Fibroblast of skin of right biceps (primary cell): ENCODE measurements around the gene RCOR1.

Experiments
- DNase-seq: peaks from one replicate; pipeline ENCODE4 v3.0.0-alpha.2; 2013

The RCOR1 gene

DNA sequence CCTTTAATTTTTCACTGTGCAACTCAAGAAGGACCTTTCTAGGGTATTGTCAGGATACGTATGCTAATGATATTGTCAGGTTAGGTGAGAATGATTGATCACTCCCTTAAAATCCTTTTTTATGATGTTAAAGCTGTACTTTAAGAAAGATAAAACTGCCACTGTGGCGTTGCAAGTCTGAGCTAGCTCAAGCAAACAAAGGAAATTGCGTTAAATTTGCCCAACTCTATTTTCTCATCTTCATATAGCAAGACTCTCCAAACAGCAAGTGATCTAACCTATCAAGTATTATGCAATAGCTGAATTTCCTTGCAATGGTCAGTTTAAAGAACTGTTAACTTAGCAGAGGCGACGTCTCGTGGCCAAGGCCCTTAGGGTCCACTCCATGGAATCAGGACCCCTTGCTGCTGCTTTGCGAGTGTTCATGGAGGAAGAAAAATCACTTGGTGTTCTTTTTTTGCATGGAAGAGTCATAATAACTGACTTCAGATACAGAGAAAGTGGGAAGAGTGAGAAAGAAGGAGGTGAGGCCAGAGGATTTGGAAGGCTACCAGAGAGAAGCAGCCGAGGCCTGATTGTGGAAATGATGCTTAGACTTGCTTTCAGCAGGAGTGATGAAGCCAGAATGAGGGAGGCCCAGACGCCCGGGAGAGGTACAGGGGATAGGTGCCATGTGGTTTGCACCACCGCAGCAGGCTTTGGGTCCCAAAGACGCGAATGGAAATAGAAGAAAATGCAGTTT, 187.3 kb downstream of the RCOR1 start:
- DNase-seq: no peak
